Measurements from ENCODE around the gene EGFL7.
"Not testable (repeated sequence)": the region's sequence is repeated elsewhere in the genome, so short reads cannot be mapped to it uniquely, and the experiment has no call there.

The EGFL7 gene

GRCh38 chr9:136698635-136699246, 36.0 kb downstream of the EGFL7 start:
- TF ChIP-seq CTCF (conservative IDR thresholded peaks at IDR 0.05), result no peak
- no peak for TF ChIP-seq ZFX (IDR thresholded peaks at IDR 0.05)
- no peak overlapping the region for H3K27ac ChIP-seq

GRCh38 chr9:136700304-136700703, 37.6 kb downstream of the EGFL7 start:
- TF ChIP-seq CTCF (conservative IDR thresholded peaks at IDR 0.05) (no peak), ZFX (IDR thresholded peaks at IDR 0.05) (no peak)
- no peak overlapping the region for H3K27ac ChIP-seq

- TF ChIP-seq ZFX (IDR thresholded peaks at IDR 0.05), result no peak
- no peak for TF ChIP-seq CTCF (conservative IDR thresholded peaks at IDR 0.05)
- H3K27ac ChIP-seq, result no peak overlapping the region
Observed at GRCh38 chr9:136700959-136701667, 38.4 kb downstream of the EGFL7 start.

GRCh38 chr9:136701668-136702053, 38.9 kb downstream of the EGFL7 start:
- no peak for TF ChIP-seq CTCF (conservative IDR thresholded peaks at IDR 0.05)
- TF ChIP-seq ZFX (IDR thresholded peaks at IDR 0.05), result no peak
- no peak overlapping the region for H3K27ac ChIP-seq

- TF ChIP-seq ZFX (IDR thresholded peaks at IDR 0.05) (no peak), CTCF (conservative IDR thresholded peaks at IDR 0.05) (no peak)
- no peak overlapping the region for H3K27ac ChIP-seq
Observed at GRCh38 chr9:136703276-136703860, 40.7 kb downstream of the EGFL7 start.

- not testable (repeated sequence) for H3K27ac ChIP-seq
Observed at GRCh38 chr9:136704741-136705140, 42.0 kb downstream of the EGFL7 start.

- no peak for TF ChIP-seq CTCF (conservative IDR thresholded peaks at IDR 0.05)
- H3K27ac ChIP-seq, result no peak overlapping the region
Observed at GRCh38 chr9:136705564-136705963, 42.8 kb downstream of the EGFL7 start.
